Measurements from ENCODE around the gene TEAD1. TPM values are rescaled to one million over a fixed set of nuclear protein-coding genes. Genes with fewer than 3 reads are reported as not detected.

The TEAD1 gene
- total RNA-seq, 1 donor from 2014 or later: 154 TPM

- DNase-seq (ENCODE audit: extremely low spot score, unreplicated experiment): no peak
- TF ChIP-seq CTCF (IDR thresholded peaks at IDR 0.05): no peak
- peaks cover 8% of the 10 kb centered on the region for H3K4me1 Mint-ChIP-seq (ENCODE audit: unreplicated experiment)
- peaks cover 2% of the 10 kb centered on the region for H3K36me3 Mint-ChIP-seq (ENCODE audit: unreplicated experiment)
- no peaks in the 10 kb centered on the region for H3K27me3 Mint-ChIP-seq (ENCODE audit: unreplicated experiment)
- no peak overlapping the region for H3K4me3 Mint-ChIP-seq (ENCODE audit: unreplicated experiment)
- peaks cover 5% of the 10 kb centered on the region for H3K9me3 Mint-ChIP-seq (ENCODE audit: unreplicated experiment)
- H3K27ac Mint-ChIP-seq (ENCODE audit: unreplicated experiment): no peak overlapping the region
Measured at GRCh38 chr11:12664385-12664784, 9.8 kb upstream of the TEAD1 start.

DNA sequence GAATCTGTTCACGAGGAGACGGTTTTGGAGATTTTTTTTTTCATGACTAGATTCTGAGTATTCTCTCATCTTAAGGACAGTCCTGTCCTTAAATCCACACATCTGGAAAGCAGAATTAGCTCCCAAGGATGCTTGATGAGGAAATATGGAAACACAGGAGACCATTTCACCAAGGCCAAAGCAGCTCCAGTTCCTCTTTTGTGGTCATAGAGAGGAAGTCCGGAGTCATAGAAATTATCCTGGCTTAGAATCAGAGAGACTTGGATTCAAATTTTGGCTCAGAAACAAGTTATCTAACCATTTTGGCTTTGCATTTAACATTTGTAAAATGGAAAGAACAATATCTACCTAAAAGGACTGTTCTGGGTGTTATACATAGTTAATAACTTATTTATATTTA, 7.3 kb upstream of the TEAD1 start:
- Mint-ChIP-seq H3K36me3 (ENCODE audit: unreplicated experiment) (peaks cover 2% of the 10 kb centered on the region), H3K9me3 (ENCODE audit: unreplicated experiment) (peaks cover 5% of the 10 kb centered on the region), H3K27ac (ENCODE audit: unreplicated experiment) (no peak overlapping the region), H3K4me3 (ENCODE audit: unreplicated experiment) (no peak overlapping the region), H3K27me3 (ENCODE audit: unreplicated experiment) (no peaks in the 10 kb centered on the region), H3K4me1 (ENCODE audit: unreplicated experiment) (peaks cover 15% of the 10 kb centered on the region)
- no peak for DNase-seq (ENCODE audit: extremely low spot score, unreplicated experiment)
- TF ChIP-seq CTCF (IDR thresholded peaks at IDR 0.05): no peak

GRCh38 chr11:12667646-12668045, 6.6 kb upstream of the TEAD1 start:
- Mint-ChIP-seq H3K27me3 (ENCODE audit: unreplicated experiment) (no peaks in the 10 kb centered on the region), H3K4me3 (ENCODE audit: unreplicated experiment) (no peak overlapping the region), H3K9me3 (ENCODE audit: unreplicated experiment) (peaks cover 5% of the 10 kb centered on the region), H3K27ac (ENCODE audit: unreplicated experiment) (no peak overlapping the region), H3K4me1 (ENCODE audit: unreplicated experiment) (peaks cover 15% of the 10 kb centered on the region), H3K36me3 (ENCODE audit: unreplicated experiment) (peaks cover 2% of the 10 kb centered on the region)
- DNase-seq (ENCODE audit: extremely low spot score, unreplicated experiment): no peak
- TF ChIP-seq CTCF (IDR thresholded peaks at IDR 0.05): no peak

DNA sequence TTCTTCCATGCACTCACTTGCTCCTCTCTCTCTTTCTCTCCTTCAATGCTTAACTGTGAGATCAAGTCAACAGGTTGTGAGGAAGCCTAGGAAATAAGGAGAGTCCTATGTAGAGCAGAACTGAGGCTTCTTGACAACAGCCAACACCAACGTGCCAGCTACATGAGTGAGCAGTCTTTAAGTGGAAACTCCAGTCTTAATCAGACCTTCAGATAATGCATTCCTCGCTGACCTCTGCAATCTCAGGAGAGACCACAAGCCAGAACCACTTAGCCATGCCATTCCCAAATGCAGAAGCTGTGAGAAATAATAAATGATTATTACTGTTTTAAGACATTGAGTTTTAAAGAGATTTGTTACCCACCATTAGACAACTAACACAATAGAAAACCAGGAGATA, 6.1 kb upstream of the TEAD1 start:
- H3K4me3 Mint-ChIP-seq (ENCODE audit: unreplicated experiment): no peak overlapping the region
- peaks cover 2% of the 10 kb centered on the region for H3K36me3 Mint-ChIP-seq (ENCODE audit: unreplicated experiment)
- no peak for TF ChIP-seq CTCF (IDR thresholded peaks at IDR 0.05)
- peaks cover 5% of the 10 kb centered on the region for H3K9me3 Mint-ChIP-seq (ENCODE audit: unreplicated experiment)
- H3K27ac Mint-ChIP-seq (ENCODE audit: unreplicated experiment): no peak overlapping the region
- no peak for DNase-seq (ENCODE audit: extremely low spot score, unreplicated experiment)
- H3K4me1 Mint-ChIP-seq (ENCODE audit: unreplicated experiment): peaks cover 16% of the 10 kb centered on the region
- H3K27me3 Mint-ChIP-seq (ENCODE audit: unreplicated experiment): no peaks in the 10 kb centered on the region

DNA sequence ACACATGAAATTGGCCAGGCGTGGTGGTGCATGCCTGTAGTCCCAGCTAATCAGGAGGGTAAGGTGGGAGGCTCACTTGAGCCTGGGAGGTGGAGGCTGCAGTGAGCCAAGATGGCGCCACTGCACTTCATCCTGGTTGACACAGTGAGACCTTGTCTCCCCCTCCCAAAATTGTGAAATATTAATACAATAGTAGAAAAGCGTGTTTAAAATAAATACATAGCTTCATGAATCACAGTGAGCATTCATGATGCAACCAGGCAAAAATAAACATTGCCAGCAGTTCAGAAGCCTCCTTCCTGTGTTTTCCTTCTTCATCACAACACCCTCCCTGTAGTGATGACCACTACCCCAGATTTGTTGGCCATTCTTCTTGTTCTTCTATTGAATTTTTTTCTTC, 4.3 kb upstream of the TEAD1 start:
- no peak overlapping the region for H3K27ac Mint-ChIP-seq (ENCODE audit: unreplicated experiment)
- H3K36me3 Mint-ChIP-seq (ENCODE audit: unreplicated experiment): peaks cover 2% of the 10 kb centered on the region
- no peak for DNase-seq (ENCODE audit: extremely low spot score, unreplicated experiment)
- H3K4me1 Mint-ChIP-seq (ENCODE audit: unreplicated experiment): peaks cover 18% of the 10 kb centered on the region
- no peaks in the 10 kb centered on the region for H3K27me3 Mint-ChIP-seq (ENCODE audit: unreplicated experiment)
- no peak overlapping the region for H3K4me3 Mint-ChIP-seq (ENCODE audit: unreplicated experiment)
- no peak for TF ChIP-seq CTCF (IDR thresholded peaks at IDR 0.05)
- H3K9me3 Mint-ChIP-seq (ENCODE audit: unreplicated experiment): peaks cover 5% of the 10 kb centered on the region
